Sigmoid colon (tissue), 7 donors: ENCODE data around the gene PNMA6E. TPM values are rescaled to one million over a fixed set of nuclear protein-coding genes. Genes with fewer than 3 reads are reported as not detected.

Experiments
- DNase-seq: peaks from one replicate; pipeline ENCODE4 v3.0.0-alpha.2; 2019
- H3K27ac ChIP-seq, 4 donors: fragments of 200-600 bp; sonication (generic); one replicate each; pipeline ENCODE4 v1.5.1; 2016 to 2019; ENCODE audit warnings: mild to moderate bottlenecking in 1 of 4
- H3K27me3 ChIP-seq, 3 donors: fragments of 200-600 bp; sonication (generic); one replicate each; pipeline ENCODE4 v1.5.1; 2019; ENCODE audit warnings: mild to moderate bottlenecking in 1 of 3
- H3K36me3 ChIP-seq, 4 donors: fragments of 200-600 bp; sonication (generic); one replicate each; pipeline ENCODE4 v1.5.1; 2016 to 2019
- H3K4me1 ChIP-seq, 4 donors: fragments of 200-600 bp; sonication (generic); one replicate each; pipeline ENCODE4 v1.5.1; 2017 to 2019
- H3K4me3 ChIP-seq, 4 donors: fragments of 200-600 bp; sonication (generic); one replicate each; pipeline ENCODE4 v1.5.1; 2017 to 2019; ENCODE audit warnings: mild to moderate bottlenecking in 2 of 4, moderate library complexity in 1 of 4
- H3K9me3 ChIP-seq, 4 donors: fragments of 200-600 bp in 3 of 4; sonication (generic) in 3 of 4; one replicate each; pipeline versions ENCODE4 v1.5.1 to v1.6.1; 2013 to 2019
- CTCF ChIP-seq, 4 experiments: fragments of 450-650 bp in 3 of 4; fragments of 200-600 bp in 1 of 4; IDR thresholded peaks; one replicate each; pipeline ENCODE4 v1.5.1; 2016 to 2019; ENCODE audit warnings: antibody characterized with exemption in 4 of 4, mild to moderate bottlenecking in 3 of 4, moderate library complexity in 2 of 4
- EP300 ChIP-seq, 4 donors: sonication (generic); formaldehyde crosslinking; IDR thresholded peaks; one replicate each; pipeline ENCODE4 v1.6.1; 2017; ENCODE audit warnings: antibody characterized with exemption in 4 of 4
- POLR2A ChIP-seq, 2 donors: fragments of 450-650 bp; IDR thresholded peaks; one replicate each; pipeline ENCODE4 v1.6.1; 2016; ENCODE audit warnings: antibody characterized with exemption in 2 of 2, mild to moderate bottlenecking in 2 of 2, moderate library complexity in 2 of 2
- POLR2AphosphoS5 ChIP-seq, 4 donors: sonication (generic); formaldehyde crosslinking; IDR thresholded peaks; one replicate each; pipeline ENCODE4 v1.6.1; 2017; ENCODE audit warnings: antibody characterized with exemption in 4 of 4
- WGBS, 2 donors: extraction: QIAGEN DNeasy Blood & Tissue Kit; methylation state at CpG; one replicate each; pipeline ENCODE4 v1.1.7; 2013; 5-methylcytosine and 5-hydroxymethylcytosine counted together
- intact Hi-C: fragments of 100-400 bp; cut with DNase I; formaldehyde crosslinking; loops from one replicate; pipeline ENCODE4 v1.15.1; 2023
- polyA plus RNA-seq, 3 donors: library from polyadenylated mRNA; stranded (reverse); fragments of 200-250 nt; gene quantifications; one replicate each; pipeline ENCODE4 v1.2.3, GENCODE V29; 2013
- total RNA-seq, 4 donors: library from RNA; depleted of rRNA; stranded (reverse); fragments of >200 nt; gene quantifications; one replicate each; pipeline ENCODE4 v1.1.0, GENCODE V29; 2016
- donor health status: healthy with polysubstance abuse.
- donor health status: Bipolar disorder and iron deficiency.
- donor health status: healthy.

Gene PNMA6E
- total and polyA plus RNA-seq, 7 donors: not detected

DNA sequence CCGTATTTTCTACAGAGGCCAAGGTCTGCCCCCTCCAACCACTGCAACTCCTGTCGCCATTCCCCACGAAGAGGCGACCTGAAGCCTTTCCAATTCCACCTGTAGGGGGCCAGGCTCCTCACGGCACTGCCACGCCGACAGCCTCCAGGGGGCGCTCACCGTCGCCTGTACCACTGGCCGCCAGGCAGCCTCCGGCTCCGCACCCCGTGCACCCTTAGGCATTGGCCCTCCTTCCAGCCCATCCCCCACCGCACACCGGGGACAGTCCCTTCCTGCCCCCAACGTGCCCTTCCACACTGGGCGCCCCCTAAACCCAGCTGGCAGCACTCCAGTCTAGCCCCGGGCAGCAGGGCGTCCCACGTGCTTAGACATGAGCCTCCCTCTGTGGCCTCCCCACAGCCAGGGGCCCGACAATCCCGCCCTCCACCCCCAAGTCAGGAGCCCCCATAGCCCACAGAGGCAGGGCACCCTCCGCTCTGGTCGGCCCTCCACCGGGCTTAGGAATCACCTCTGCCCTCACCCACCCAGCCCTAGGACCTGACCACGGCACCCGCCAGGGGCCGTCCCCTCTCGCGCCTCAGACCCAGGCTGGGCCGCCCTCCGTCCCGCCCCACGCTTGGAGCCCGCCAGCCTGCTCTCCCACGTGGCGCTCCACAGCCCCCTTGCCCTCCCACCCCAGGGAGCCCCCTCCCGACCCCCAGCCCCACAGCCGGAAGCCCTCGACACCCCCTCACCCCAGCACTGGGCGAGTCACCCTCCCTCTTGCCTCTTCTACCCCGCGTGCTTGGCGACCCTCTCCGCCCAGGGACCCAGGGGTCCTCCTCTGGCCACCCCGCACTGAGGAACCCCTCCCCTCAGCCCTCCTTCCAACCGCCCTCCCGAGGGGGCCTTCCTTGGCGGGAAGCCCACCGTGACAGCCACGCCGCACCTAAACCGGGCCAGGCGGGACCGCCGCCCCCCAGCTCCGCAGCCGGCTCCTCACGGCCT, 711 bp downstream of the PNMA6E start:
- H3K4me3 ChIP-seq: no peak overlapping the region
- WGBS, 2 donors: 78 to 80% methylated on average over 60 of the region's 60 CpGs
- no peak for DNase-seq
- TF ChIP-seq EP300 (IDR thresholded peaks at IDR 0.05) (no peak), POLR2AphosphoS5 (IDR thresholded peaks at IDR 0.05) (no peak), CTCF (IDR thresholded peaks at IDR 0.05) (peak in 2 of 4 experiments; percentile 7 to 34), POLR2A (IDR thresholded peaks at IDR 0.05) (no peak)
- H3K27ac ChIP-seq: no peak overlapping the region
- H3K9me3 ChIP-seq: no peaks in the 10 kb centered on the region
- H3K4me1 ChIP-seq: no peaks in the 10 kb centered on the region
- intact Hi-C loops: no loop called here
- no peaks in the 10 kb centered on the region for H3K27me3 ChIP-seq
- H3K36me3 ChIP-seq: no peaks in the 10 kb centered on the region

DNA sequence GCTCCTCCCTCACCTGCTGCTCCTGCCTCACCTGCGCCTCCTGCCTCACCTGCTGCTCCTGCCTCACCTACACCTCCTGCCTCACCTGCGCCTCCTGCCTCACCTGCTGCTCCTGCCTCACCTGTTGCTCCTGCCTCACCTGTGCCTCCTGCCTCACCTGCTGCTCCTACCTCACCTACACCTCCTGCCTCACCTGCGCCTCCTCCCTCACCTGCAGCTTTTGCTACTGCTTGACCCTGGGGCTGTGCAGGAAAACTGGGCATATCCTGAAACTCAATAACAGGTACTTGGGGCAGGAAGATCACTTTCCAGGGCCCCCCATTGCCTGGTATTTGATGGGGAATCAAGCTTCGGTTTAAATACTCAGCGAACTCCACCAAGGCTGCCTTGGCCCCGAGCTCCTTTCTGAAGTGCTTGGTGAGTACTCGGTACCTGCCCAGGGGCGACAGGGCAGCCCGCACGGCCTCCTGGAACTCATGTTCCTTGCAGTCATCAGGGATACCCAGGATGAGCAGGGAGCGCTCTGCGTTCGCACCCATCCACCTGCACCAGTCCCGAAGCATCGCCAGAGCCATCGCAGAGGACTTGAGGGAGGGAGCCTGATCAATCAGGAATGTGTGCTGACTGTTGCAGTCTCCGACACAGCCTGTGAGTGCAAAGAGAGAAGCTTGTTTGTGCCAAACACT, 2.7 kb downstream of the PNMA6E start:
- Histone ChIP-seq H3K27ac (no peak overlapping the region), H3K9me3 (no peaks in the 10 kb centered on the region), H3K36me3 (no peaks in the 10 kb centered on the region), H3K4me1 (no peaks in the 10 kb centered on the region), H3K27me3 (no peaks in the 10 kb centered on the region), H3K4me3 (no peak overlapping the region)
- WGBS, 2 donors: 84 to 90% methylated on average over 17 of the region's 17 CpGs
- no peak for TF ChIP-seq POLR2AphosphoS5 (IDR thresholded peaks at IDR 0.05)
- intact Hi-C loops: no loop called here
- DNase-seq: peak; percentile 35

DNA sequence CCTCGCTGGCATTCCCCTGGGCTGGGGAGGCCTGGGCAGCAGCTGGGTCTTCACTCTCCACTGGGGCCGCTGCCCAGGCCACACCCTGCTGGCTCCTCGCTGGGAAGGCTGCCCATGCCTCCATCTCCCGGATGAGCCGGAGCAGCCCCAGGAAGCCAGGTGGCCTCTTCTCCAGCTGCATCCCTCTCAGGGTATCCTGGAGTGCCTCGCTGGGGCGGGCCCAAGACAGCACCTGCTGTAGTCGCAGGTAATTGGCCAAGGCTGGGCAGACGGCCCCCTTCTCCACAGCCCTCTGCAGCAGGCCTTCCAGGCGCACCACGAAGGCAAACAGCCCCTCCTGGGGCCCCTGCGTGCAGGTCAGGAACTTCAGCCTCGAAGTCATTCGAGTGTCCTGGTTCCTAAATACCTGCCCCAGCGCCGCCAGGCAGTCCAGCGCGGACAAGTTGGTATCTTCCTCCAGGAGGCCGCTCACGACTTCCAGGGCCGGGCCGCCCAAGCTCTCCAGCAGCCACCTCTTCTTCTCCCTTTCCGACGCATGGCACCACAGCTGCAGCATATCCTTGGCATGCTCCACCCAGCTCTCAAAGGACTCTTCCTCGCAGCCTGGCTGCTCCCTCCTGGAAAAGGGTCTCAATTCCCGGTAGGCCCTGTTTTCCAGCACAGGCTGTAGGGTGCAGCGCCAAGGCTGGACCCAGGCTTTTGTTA, 3.7 kb downstream of the PNMA6E start:
- H3K9me3 ChIP-seq: no peaks in the 10 kb centered on the region
- intact Hi-C loops: no loop called here
- DNase-seq: no peak
- no peak for TF ChIP-seq EP300 (IDR thresholded peaks at IDR 0.05)
- TF ChIP-seq CTCF (IDR thresholded peaks at IDR 0.05): no peak
- no peak for TF ChIP-seq POLR2A (IDR thresholded peaks at IDR 0.05)
- TF ChIP-seq POLR2AphosphoS5 (IDR thresholded peaks at IDR 0.05): no peak
- H3K4me3 ChIP-seq: no peak overlapping the region
- WGBS, 2 donors: 65 to 81% methylated on average over 27 of the region's 27 CpGs
- no peaks in the 10 kb centered on the region for H3K27me3 ChIP-seq
- H3K4me1 ChIP-seq: no peaks in the 10 kb centered on the region
- H3K36me3 ChIP-seq: no peaks in the 10 kb centered on the region
- no peak overlapping the region for H3K27ac ChIP-seq

DNA sequence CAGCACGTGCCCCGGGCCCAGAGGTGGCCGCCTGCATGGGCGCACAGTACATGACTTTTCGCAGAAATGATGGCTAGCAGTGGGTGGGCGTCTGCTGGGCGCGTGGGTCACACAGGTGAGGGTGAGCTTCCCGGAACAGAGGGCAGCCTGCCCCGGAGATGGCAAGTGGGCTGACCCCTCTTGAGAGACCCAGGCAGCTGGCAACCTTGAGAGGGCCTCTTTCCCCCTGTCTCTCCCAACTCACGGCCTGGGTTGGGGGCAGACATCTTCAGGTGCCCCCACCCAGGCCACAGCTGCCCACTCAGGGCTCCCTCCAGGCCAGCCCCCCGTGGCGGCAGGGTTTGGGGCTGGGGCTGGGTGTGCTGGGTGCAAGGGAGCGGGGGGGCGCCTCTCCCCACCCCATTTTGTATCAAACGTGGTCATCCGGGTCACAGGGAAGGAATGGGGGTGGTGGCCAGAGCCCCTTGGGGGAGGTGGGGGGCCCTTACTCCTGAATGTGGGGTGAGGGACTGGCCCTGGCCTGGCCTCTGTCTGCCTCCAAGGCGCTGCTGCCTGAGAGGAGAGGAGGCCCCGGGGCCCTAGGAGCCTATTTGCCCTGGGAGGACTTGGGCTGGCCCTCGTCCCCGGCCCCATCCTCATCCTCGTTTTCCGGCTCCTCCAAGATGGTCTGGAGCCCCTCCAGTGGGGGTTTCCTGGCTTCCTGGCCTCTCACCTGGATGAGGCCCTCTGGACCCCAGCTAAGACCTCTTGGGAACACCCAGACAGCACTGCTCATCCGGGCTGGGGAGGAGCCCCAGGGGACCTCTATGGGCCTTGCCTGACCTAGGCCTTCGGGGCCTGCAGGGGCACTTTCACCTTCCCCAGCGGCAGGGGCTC, 4.6 kb downstream of the PNMA6E start:
- 86 to 90% methylated on average over 26 of the region's 26 CpGs for WGBS, 2 donors
- Histone ChIP-seq H3K9me3 (no peaks in the 10 kb centered on the region), H3K27ac (no peak overlapping the region), H3K27me3 (no peaks in the 10 kb centered on the region), H3K4me3 (no peak overlapping the region), H3K36me3 (no peaks in the 10 kb centered on the region), H3K4me1 (no peaks in the 10 kb centered on the region)
- intact Hi-C loops: no loop called here
- no peak for TF ChIP-seq POLR2AphosphoS5 (IDR thresholded peaks at IDR 0.05)
- TF ChIP-seq EP300 (IDR thresholded peaks at IDR 0.05): no peak
- no peak for TF ChIP-seq POLR2A (IDR thresholded peaks at IDR 0.05)
- no peak for TF ChIP-seq CTCF (IDR thresholded peaks at IDR 0.05)
- DNase-seq: no peak
